Vagina (tissue), 2 donors: ENCODE measurements around the gene PPP1CA. TPM values are rescaled to one million over a fixed set of nuclear protein-coding genes. Genes with fewer than 3 reads are reported as not detected.

Experiments used
- DNase-seq, 2 donors: peaks; one replicate each; pipeline ENCODE4 v3.0.0-alpha.2; 2017; ENCODE audit errors: extremely low spot score in 2 of 2
- H3K27ac ChIP-seq: fragments of 200-600 bp; sonication (generic); one replicate; pipeline ENCODE4 v1.5.1; 2019
- H3K27me3 ChIP-seq: fragments of 200-600 bp; sonication (generic); one replicate; pipeline ENCODE4 v1.5.1; 2019
- H3K36me3 ChIP-seq, 2 donors: fragments of 200-600 bp; sonication (generic); one replicate each; pipeline ENCODE4 v1.5.1; 2017 to 2019
- H3K4me1 ChIP-seq: fragments of 200-600 bp; sonication (generic); one replicate; pipeline ENCODE4 v1.5.1; 2019
- H3K4me3 ChIP-seq, 2 donors: fragments of 200-600 bp; sonication (generic); 1 replicate in 1 of 2; 2 replicates in 1 of 2; pipeline ENCODE4 v1.5.1; 2016 to 2019
- H3K9me3 ChIP-seq: fragments of 200-600 bp; sonication (generic); one replicate; pipeline ENCODE4 v1.5.1; 2019
- POLR2A ChIP-seq, 2 donors: fragments of 450-650 bp; IDR thresholded peaks; one replicate each; pipeline ENCODE4 v1.6.1; 2017; ENCODE audit warnings: antibody characterized with exemption in 2 of 2, mild to moderate bottlenecking in 2 of 2, moderate library complexity in 2 of 2
- POLR2AphosphoS5 ChIP-seq, 2 donors: sonication (generic); formaldehyde crosslinking; IDR thresholded peaks; one replicate each; pipeline ENCODE4 v1.9.0; 2017; ENCODE audit warnings: antibody characterized with exemption in 2 of 2, mild to moderate bottlenecking in 2 of 2, low read depth in 1 of 2; ENCODE audit not compliant: insufficient read depth in 1 of 2
- intact Hi-C: fragments of 100-400 bp; cut with DNase I; formaldehyde crosslinking; loops from one replicate; pipeline ENCODE4 v1.15.1; 2023
- total RNA-seq: library from RNA; depleted of rRNA; stranded (reverse); fragments of >200 nt; gene quantifications from one replicate; pipeline ENCODE4 v1.2.3, GENCODE V29; 2016
- TF ChIP-seq, protein P1 (sequence below), 3 experiments: fragments of 450-650 bp in 2 of 3; fragments of 200-600 bp in 1 of 3; sonication (generic) in 1 of 3; IDR thresholded peaks; one replicate each; pipeline ENCODE4 v1.5.1; 2017 to 2019; ENCODE audit warnings: antibody characterized with exemption in 3 of 3, mild to moderate bottlenecking in 2 of 3, moderate library complexity in 2 of 3

Gene PPP1CA
- total RNA-seq, 1 donor from 2014 or later: 102 TPM

DNA sequence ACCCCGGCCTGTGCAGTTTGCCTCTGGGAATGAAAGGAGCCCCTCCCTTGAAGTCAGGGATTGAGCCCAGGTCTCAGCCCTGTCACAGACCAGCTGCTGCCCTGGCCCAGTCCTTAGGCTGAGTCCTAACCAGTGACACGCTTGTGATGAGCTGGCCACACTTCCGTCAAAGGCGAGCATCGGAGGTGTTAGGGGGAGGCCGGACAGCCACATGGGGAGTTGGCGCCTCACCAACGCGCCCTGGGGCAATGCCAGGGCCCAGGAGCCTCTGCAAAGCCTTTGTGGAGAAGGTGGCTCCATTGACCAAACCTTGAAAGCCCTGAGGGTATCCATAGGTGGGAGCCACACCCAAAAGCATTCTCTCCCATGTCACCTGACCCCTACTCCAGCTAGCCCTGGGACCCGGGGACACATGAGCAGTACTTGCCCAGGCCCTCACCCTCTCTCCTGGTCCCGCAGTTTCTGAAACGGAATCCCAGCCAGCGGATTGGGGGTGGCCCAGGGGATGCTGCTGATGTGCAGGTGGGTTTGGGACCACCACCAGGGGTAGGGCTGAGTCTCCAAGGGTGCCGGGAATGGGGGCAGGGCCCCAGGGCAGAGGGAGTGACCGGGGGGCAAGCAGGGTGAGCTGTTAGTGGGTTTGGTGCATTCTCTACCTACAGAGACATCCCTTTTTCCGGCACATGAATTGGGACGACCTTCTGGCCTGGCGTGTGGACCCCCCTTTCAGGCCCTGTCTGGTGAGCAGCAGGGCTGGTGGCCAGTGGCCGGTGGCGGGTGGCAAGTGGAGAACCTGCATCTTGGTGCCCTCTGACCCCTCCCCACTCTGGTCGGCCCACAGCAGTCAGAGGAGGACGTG is 32.1 kb upstream of the PPP1CA start:
- DNase-seq: no peak
- Histone ChIP-seq H3K4me3 (no peak overlapping the region), H3K36me3 (peaks cover 0 to 43% of the 10 kb centered on the region in 2 donors), H3K4me1 (peaks cover 41% of the 10 kb centered on the region), H3K9me3 (no peaks in the 10 kb centered on the region), H3K27ac (no peak overlapping the region), H3K27me3 (no peaks in the 10 kb centered on the region)
- intact Hi-C loops: no loop called here
- TF ChIP-seq, protein P1, sequence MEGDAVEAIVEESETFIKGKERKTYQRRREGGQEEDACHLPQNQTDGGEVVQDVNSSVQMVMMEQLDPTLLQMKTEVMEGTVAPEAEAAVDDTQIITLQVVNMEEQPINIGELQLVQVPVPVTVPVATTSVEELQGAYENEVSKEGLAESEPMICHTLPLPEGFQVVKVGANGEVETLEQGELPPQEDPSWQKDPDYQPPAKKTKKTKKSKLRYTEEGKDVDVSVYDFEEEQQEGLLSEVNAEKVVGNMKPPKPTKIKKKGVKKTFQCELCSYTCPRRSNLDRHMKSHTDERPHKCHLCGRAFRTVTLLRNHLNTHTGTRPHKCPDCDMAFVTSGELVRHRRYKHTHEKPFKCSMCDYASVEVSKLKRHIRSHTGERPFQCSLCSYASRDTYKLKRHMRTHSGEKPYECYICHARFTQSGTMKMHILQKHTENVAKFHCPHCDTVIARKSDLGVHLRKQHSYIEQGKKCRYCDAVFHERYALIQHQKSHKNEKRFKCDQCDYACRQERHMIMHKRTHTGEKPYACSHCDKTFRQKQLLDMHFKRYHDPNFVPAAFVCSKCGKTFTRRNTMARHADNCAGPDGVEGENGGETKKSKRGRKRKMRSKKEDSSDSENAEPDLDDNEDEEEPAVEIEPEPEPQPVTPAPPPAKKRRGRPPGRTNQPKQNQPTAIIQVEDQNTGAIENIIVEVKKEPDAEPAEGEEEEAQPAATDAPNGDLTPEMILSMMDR (IDR thresholded peaks at IDR 0.05): no peak

DNA sequence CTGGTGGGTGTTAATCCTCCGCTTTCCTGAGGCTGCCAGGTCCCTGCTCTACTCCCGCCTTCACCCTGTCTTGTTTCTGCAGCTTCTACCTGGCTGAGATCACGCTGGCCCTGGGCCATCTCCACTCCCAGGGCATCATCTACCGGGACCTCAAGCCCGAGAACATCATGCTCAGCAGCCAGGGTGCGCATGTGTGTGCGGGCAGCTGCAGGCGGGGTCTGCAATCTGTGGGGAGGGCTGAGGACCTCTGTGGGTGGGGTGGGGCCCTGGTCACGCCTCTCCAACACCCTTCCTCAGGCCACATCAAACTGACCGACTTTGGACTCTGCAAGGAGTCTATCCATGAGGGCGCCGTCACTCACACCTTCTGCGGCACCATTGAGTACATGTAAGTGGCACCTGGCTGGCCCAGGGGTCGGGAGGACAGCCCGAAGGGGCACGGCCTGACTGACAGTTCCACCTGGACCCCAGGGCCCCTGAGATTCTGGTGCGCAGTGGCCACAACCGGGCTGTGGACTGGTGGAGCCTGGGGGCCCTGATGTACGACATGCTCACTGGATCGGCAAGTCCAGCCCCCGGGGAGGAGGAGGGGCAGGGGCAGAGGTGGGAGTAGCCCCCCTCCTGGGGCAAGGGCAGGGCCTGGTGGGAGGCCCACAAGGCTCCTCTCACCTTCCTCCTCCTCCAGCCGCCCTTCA is 31.1 kb upstream of the PPP1CA start:
- no peaks in the 10 kb centered on the region for H3K9me3 ChIP-seq
- no peak overlapping the region for H3K27ac ChIP-seq
- no peak for TF ChIP-seq POLR2A (IDR thresholded peaks at IDR 0.05)
- no peak for TF ChIP-seq POLR2AphosphoS5 (IDR thresholded peaks at IDR 0.05; ENCODE audit: insufficient read depth in 1 of 2, low read depth in 1 of 2)
- TF ChIP-seq, protein P1 (IDR thresholded peaks at IDR 0.05): no peak
- DNase-seq: no peak
- peaks cover 44% of the 10 kb centered on the region for H3K4me1 ChIP-seq
- no peaks in the 10 kb centered on the region for H3K27me3 ChIP-seq
- no peak overlapping the region for H3K4me3 ChIP-seq
- H3K36me3 ChIP-seq: peaks cover 0 to 43% of the 10 kb centered on the region in 2 donors
- intact Hi-C loops: no loop called here

DNA sequence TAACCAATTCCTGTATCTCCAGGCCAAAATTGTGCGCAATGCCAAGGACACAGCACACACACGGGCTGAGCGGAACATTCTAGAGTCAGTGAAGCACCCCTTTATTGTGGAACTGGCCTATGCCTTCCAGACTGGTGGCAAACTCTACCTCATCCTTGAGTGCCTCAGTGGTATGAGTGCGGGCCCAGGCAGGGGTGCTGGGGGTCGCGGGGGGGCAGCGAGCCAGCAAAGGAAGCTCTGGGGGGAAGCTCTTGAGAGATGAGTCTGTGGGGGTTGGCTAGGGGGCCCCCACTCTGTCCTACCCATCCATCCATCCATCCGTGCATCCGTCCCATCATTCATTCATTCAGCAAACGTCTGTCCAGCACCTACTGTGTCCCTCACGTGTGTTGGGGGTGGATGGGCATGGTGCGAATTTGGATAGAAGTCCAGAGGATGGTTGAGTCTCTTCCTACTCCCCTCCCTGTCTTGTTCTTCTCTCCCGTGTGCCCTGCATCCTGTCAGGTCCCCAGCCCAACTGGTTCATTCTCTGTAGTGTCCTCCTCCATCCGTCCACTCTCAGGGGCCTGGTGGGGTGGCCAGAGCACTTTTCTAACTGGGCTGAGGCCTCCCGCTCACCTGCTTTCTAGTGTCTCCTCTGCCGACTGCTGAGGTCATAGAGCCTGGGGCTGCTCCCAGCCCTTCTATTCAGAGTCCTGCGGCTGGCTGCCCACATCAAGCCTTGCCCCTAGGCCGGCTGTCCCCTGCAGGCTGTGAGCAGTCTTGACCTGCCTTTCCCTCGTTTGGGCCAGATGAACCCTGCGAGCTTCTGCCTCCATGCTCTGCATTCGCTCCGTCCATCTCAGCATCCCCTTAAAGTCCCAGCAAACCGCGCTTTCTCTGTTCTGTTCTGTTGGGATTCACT is 29.9 kb upstream of the PPP1CA start:
- no peak for DNase-seq
- H3K9me3 ChIP-seq: no peaks in the 10 kb centered on the region
- intact Hi-C loops: no loop called here
- H3K27ac ChIP-seq: no peak overlapping the region
- peaks cover 0 to 43% of the 10 kb centered on the region in 2 donors for H3K36me3 ChIP-seq
- no peaks in the 10 kb centered on the region for H3K27me3 ChIP-seq
- TF ChIP-seq POLR2AphosphoS5 (IDR thresholded peaks at IDR 0.05; ENCODE audit: insufficient read depth in 1 of 2, low read depth in 1 of 2) (no peak), POLR2A (IDR thresholded peaks at IDR 0.05) (no peak)
- TF ChIP-seq, protein P1 (IDR thresholded peaks at IDR 0.05): no peak
- peaks cover 48% of the 10 kb centered on the region for H3K4me1 ChIP-seq
- no peak overlapping the region for H3K4me3 ChIP-seq

DNA sequence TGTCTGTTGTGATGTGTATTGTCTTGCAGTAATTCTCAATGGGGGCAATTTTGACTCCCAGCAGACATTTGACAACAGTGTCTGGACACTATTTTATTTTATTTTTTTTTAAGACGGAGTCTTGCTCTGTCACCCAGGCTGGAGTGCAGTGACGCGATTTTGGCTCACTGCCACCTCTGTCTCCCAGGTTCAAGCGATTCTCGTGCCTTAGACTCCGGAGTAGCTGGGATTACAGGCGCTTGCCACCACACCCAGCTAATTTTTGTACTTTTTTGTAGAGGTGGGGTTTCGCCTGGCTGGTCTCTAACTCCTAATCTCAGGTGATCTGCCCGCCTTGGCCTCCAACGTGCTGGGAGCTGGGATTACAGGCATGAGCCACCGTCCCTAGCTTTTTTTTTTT is 28.1 kb upstream of the PPP1CA start:
- intact Hi-C loops: no loop called here
- H3K27ac ChIP-seq: peak overlapping the region; percentile 92
- peaks cover 0 to 28% of the 10 kb centered on the region in 2 donors for H3K36me3 ChIP-seq
- TF ChIP-seq POLR2A (IDR thresholded peaks at IDR 0.05) (no peak), POLR2AphosphoS5 (IDR thresholded peaks at IDR 0.05; ENCODE audit: insufficient read depth in 1 of 2, low read depth in 1 of 2) (no peak)
- TF ChIP-seq, protein P1 (IDR thresholded peaks at IDR 0.05): no peak
- H3K27me3 ChIP-seq: no peaks in the 10 kb centered on the region
- no peak for DNase-seq
- H3K4me1 ChIP-seq: peaks cover 30% of the 10 kb centered on the region
- no peak overlapping the region for H3K4me3 ChIP-seq
- no peaks in the 10 kb centered on the region for H3K9me3 ChIP-seq
